SK-N-MC (cell line): ENCODE results near the gene MED13L.

ENCODE experiments used
- EZH2 ChIP-seq: fragments of 200-600 bp; sonication (generic); IDR thresholded peaks from one replicate; pipeline ENCODE4 v1.6.1; 2017; ENCODE audit warnings: antibody characterized with exemption
- FOXP2 ChIP-seq: optimal IDR thresholded peaks from 2 replicates; pipeline ENCODE3; 2011; ENCODE audit warnings: mild to moderate bottlenecking, moderate library complexity; ENCODE audit not compliant: insufficient read depth; ENCODE audit errors: extremely low read length, control extremely low read depth

DNA sequence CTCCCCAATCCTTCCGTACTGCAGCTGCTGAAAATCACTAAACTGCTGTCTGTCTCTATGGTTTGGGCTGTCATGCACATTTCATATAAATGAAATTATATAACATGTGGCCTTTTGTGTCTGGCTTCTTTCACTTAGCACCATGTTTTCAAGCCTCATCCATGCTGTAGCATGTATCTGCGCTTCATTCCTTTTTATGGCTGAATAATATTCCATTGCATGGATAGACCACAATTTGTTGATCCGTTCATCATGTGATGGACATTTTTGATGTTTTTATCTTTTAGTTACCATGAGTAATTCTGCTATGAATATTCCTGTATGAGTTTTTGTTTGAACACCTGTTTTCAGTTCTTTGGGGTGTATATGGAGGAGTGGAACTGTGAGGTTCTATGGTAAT, 32.6 kb upstream of the MED13L start:
- no peak for TF ChIP-seq EZH2
- TF ChIP-seq FOXP2, result no peak
